B cell (primary cell): Measurements from ENCODE around the gene FBRS. TPM values are rescaled to one million over a fixed set of nuclear protein-coding genes. Genes with fewer than 3 reads are reported as not detected.

Source experiments
- ATAC-seq: fragments of 200-7000 bp; cut with Tn5 transposase; one replicate; pipeline ENCODE4 v1.10.0; 2021; ENCODE audit warnings: low read depth, mild to moderate bottlenecking, moderate number of reproducible peaks, moderate library complexity
- CTCF ChIA-PET: fragments of 350-600 bp; sonication (Branson Sonifier 250); formaldehyde crosslinking; loops from one replicate; lab custom pipeline; 2021; ENCODE audit warnings: antibody characterized with exemption, inconsistent platforms; lab: Charles Lee
- POLR2A ChIA-PET: fragments of 350-600 bp; sonication (Branson Sonifier 250); formaldehyde crosslinking; loops from one replicate; lab custom pipeline; 2021; ENCODE audit warnings: antibody characterized with exemption; lab: Charles Lee
- DNase-seq: peaks from one replicate; pipeline ENCODE4 v3.0.0; 2013
- H2AFZ ChIP-seq: 2 replicates; pipeline ENCODE4 v1.6.1; 2012; ENCODE audit warnings: mild to moderate bottlenecking, low read depth, low read length; ENCODE audit not compliant: insufficient read depth, poor library complexity, severe bottlenecking
- H3K27ac ChIP-seq, 2 donors: 1 replicate in 1 of 2; 2 replicates in 1 of 2; pipeline ENCODE4 v1.5.1; 2012 to 2013; ENCODE audit warnings: low read length in 2 of 2, mild to moderate bottlenecking in 2 of 2, moderate library complexity in 1 of 2
- H3K27me3 ChIP-seq, 4 experiments: fragments of 200-600 bp in 1 of 4; sonication (generic) in 1 of 4; replicated peaks in 1 of 4; 1 replicate in 2 of 4; 2 replicates in 2 of 4; pipeline versions ENCODE4 v1.6.1 to v1.7.0; 2013 to 2016; ENCODE audit warnings: low read length in 3 of 4, mild to moderate bottlenecking in 2 of 4, mixed read lengths in 1 of 4, moderate library complexity in 1 of 4; ENCODE audit not compliant: insufficient read depth in 4 of 4, control insufficient read depth in 3 of 4; ENCODE audit errors: control extremely low read depth in 1 of 4
- H3K36me3 ChIP-seq, 2 experiments: replicated peaks in 1 of 2; 1 replicate in 1 of 2; 2 replicates in 1 of 2; pipeline versions ENCODE4 v1.6.1 to v1.7.1; 2013; ENCODE audit warnings: low read length in 1 of 2; ENCODE audit not compliant: insufficient read depth in 2 of 2, control insufficient read depth in 1 of 2; ENCODE audit errors: control extremely low read depth in 1 of 2, extremely low read depth in 1 of 2
- H3K4me1 ChIP-seq, 2 donors: fragments of 200-600 bp in 1 of 2; sonication (generic) in 1 of 2; 1 replicate in 1 of 2; 2 replicates in 1 of 2; pipeline versions ENCODE4 v1.5.1 to v1.6.1; 2013 to 2017; ENCODE audit warnings: low read length in 2 of 2; ENCODE audit not compliant: control insufficient read depth in 2 of 2, insufficient read depth in 2 of 2
- H3K4me2 ChIP-seq: replicated peaks from 2 replicates; pipeline ENCODE3; 2012; ENCODE audit warnings: mild to moderate bottlenecking, low read depth, low read length; ENCODE audit not compliant: poor library complexity, severe bottlenecking
- H3K4me3 ChIP-seq, 5 experiments: fragments of 200-600 bp in 1 of 5; sonication (generic) in 1 of 5; 1 replicate in 3 of 5; 2 replicates in 2 of 5; pipeline versions ENCODE4 v1.5.1 to v1.7.0; 2011 to 2016; ENCODE audit warnings: low read length in 4 of 5, mild to moderate bottlenecking in 4 of 5, low read depth in 2 of 5, control low read depth in 1 of 5, moderate library complexity in 1 of 5; ENCODE audit not compliant: insufficient read depth in 1 of 5; ENCODE audit errors: control extremely low read depth in 1 of 5, extremely low read depth in 1 of 5
- H3K79me2 ChIP-seq: fragments of 200-600 bp; sonication (generic); one replicate; pipeline ENCODE4 v1.6.0; 2016; ENCODE audit warnings: low read length; ENCODE audit not compliant: control insufficient read depth, insufficient read depth
- H3K9ac ChIP-seq: fragments of 200-600 bp; sonication (generic); 2 replicates; pipeline ENCODE4 v1.6.1; 2017; ENCODE audit warnings: mild to moderate bottlenecking, low read length, moderate library complexity
- H3K9me3 ChIP-seq, 3 donors: one replicate each; pipeline versions ENCODE4 v1.6.1 to v1.7.1; 2013; ENCODE audit warnings: low read length in 2 of 3; ENCODE audit not compliant: control insufficient read depth in 2 of 3, insufficient read depth in 1 of 3; ENCODE audit errors: control extremely low read depth in 1 of 3
- H4K20me1 ChIP-seq: 2 replicates; pipeline ENCODE4 v1.6.0; 2012; ENCODE audit warnings: mild to moderate bottlenecking, low read length; ENCODE audit not compliant: insufficient read depth, control insufficient read depth, poor library complexity, severe bottlenecking
- H3K27ac Mint-ChIP-seq: one replicate; pipeline ENCODE4 v1.8.0; 2021; ENCODE audit warnings: mixed read lengths
- H3K27me3 Mint-ChIP-seq: one replicate; pipeline ENCODE4 v1.8.0; 2021; ENCODE audit warnings: mixed read lengths
- H3K4me1 Mint-ChIP-seq: one replicate; pipeline ENCODE4 v1.8.0; 2021; ENCODE audit warnings: mixed read lengths
- H3K4me3 Mint-ChIP-seq: one replicate; pipeline ENCODE4 v1.8.0; 2021; ENCODE audit warnings: mixed read lengths
- H3K9me3 Mint-ChIP-seq: one replicate; pipeline ENCODE4 v1.8.0; 2022; ENCODE audit warnings: mixed read lengths; ENCODE audit not compliant: insufficient read depth
- EZH2 ChIP-seq: IDR thresholded peaks from 2 replicates; pipeline ENCODE4 v1.6.1; 2012; ENCODE audit warnings: borderline replicate concordance, low read depth, mild to moderate bottlenecking, moderate library complexity, low read length; ENCODE audit not compliant: insufficient read depth, poor library complexity, severe bottlenecking
- WGBS: methylation state at CpG from one replicate; pipeline ENCODE4 v1.1.5; 2013; ENCODE audit warnings: missing lambda C conversion rate; ENCODE audit not compliant: insufficient coverage; 5-methylcytosine and 5-hydroxymethylcytosine counted together
- intact Hi-C: fragments of 100-400 bp; cut with micrococcal nuclease; formaldehyde crosslinking; loops from one replicate; pipeline ENCODE4 v1.10.0; 2022
- polyA plus RNA-seq: library from polyadenylated mRNA; depleted of rRNA; stranded (reverse); fragments of >200 nt; gene quantifications from 2 replicates; pipeline ENCODE4 v1.2.3, GENCODE V29; 2012
- total RNA-seq, 2 donors: library from RNA; stranded (reverse); fragments of 120-200 nt in 1 of 2; gene quantifications; 1 replicate in 1 of 2; 2 replicates in 1 of 2; pipeline versions ENCODE4 v1.2.3 to v1.2.4, GENCODE V29; 2013 to 2022
- TF ChIP-seq, protein P1 (sequence below): fragments of 200-600 bp; IDR thresholded peaks from one replicate; pipeline ENCODE4 v1.8.0; 2022; ENCODE audit warnings: antibody characterized with exemption, mild to moderate bottlenecking

Gene FBRS
- total and polyA plus RNA-seq, 2 donors (not counting 1 experiment from before 2014, with no cell fraction given): 68.3 to 194 TPM

DNA sequence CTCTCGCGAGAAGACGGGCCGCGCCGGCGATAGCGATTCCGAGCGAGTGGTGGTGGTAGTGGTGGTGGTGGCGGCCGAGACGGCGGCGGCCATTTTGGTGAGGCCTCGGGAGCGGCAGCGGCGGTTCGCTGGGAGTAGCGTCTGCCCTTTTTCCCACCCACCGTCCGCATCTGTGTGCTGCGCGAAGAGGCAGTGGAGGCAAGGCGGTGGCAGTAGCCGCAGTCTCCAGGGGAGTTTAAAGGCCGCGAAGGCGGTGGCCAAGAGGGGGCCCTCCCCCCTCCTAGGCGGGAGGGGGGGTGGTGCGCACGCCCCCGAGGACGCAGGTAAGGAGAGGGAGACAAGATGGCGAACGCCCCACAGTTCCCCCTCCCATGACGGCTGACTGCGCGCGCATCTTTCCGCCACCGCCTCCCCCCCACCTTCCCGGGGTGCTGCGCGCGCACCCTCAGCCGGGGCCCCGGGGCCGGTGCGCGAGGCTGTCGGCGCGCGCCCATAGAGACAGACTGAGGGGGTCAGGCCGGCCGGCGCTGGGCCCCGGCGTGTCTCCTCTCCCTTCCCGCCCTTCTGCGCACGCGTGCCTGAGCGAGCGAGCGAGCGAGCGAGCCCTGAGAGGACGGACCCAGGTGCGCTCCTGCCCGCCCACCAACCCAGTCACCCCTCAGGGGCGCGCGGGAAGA lies 40.0 kb downstream of the FBRS start:
- H3K27me3 Mint-ChIP-seq: no peaks in the 10 kb centered on the region
- H2AFZ ChIP-seq: peak overlapping the region; percentile 86
- H3K27me3 ChIP-seq: no peaks in the 10 kb centered on the region
- peaks cover 29% of the 10 kb centered on the region for H3K4me1 Mint-ChIP-seq
- ChIA-PET POLR2A (interaction anchor here (0.8 to 3.4 kb wide), 4 partner anchors 38 to 203 kb away, joined by 3 to 41 read pairs (median 6); partner anchors contain the start of genes FBRS, PHKG2 and PRR14), CTCF (interaction anchor here (0.7 to 2.8 kb wide), 6 partner anchors 12 to 268 kb away, joined by 3 to 29 read pairs (median 6); partner anchors contain the start of genes DCTPP1, FBRS and PRR14)
- TF ChIP-seq, protein P1, sequence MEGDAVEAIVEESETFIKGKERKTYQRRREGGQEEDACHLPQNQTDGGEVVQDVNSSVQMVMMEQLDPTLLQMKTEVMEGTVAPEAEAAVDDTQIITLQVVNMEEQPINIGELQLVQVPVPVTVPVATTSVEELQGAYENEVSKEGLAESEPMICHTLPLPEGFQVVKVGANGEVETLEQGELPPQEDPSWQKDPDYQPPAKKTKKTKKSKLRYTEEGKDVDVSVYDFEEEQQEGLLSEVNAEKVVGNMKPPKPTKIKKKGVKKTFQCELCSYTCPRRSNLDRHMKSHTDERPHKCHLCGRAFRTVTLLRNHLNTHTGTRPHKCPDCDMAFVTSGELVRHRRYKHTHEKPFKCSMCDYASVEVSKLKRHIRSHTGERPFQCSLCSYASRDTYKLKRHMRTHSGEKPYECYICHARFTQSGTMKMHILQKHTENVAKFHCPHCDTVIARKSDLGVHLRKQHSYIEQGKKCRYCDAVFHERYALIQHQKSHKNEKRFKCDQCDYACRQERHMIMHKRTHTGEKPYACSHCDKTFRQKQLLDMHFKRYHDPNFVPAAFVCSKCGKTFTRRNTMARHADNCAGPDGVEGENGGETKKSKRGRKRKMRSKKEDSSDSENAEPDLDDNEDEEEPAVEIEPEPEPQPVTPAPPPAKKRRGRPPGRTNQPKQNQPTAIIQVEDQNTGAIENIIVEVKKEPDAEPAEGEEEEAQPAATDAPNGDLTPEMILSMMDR: no peak
- no peak for TF ChIP-seq EZH2
- H3K27ac Mint-ChIP-seq: peak overlapping the region; percentile 100
- peak overlapping the region in 4 of 5 experiments; percentile 95 to 100 (median 97) for H3K4me3 ChIP-seq
- WGBS: under 1% methylated on average over 50 of the region's 76 CpGs
- H3K9me3 Mint-ChIP-seq: no peaks in the 10 kb centered on the region
- peaks cover 19 to 25% of the 10 kb centered on the region in 2 donors for H3K4me1 ChIP-seq
- H3K4me2 ChIP-seq: peak overlapping the region; percentile 92
- ATAC-seq (peak; percentile 75), DNase-seq (peak; percentile 99)
- H3K27ac ChIP-seq: peak overlapping the region; percentile 100
- H3K79me2 ChIP-seq: peaks cover 48% of the 10 kb centered on the region
- intact Hi-C loops: loop anchor here (1.0 to 10.0 kb wide), 15 partner anchors 19 to 726 kb away; partner anchors contain the start of genes ALDOA, CFAP119, DCTPP1 and FBRS
- no peaks in the 10 kb centered on the region for H3K9me3 ChIP-seq
- peak overlapping the region; percentile 100 for H3K9ac ChIP-seq
- peak overlapping the region; percentile 95 for H3K4me3 Mint-ChIP-seq
- peaks cover 5 to 28% of the 10 kb centered on the region in 2 experiments for H3K36me3 ChIP-seq
- H4K20me1 ChIP-seq: peaks cover 31% of the 10 kb centered on the region
